Measurements from ENCODE around the gene ASCC2.

The ASCC2 gene

DNA sequence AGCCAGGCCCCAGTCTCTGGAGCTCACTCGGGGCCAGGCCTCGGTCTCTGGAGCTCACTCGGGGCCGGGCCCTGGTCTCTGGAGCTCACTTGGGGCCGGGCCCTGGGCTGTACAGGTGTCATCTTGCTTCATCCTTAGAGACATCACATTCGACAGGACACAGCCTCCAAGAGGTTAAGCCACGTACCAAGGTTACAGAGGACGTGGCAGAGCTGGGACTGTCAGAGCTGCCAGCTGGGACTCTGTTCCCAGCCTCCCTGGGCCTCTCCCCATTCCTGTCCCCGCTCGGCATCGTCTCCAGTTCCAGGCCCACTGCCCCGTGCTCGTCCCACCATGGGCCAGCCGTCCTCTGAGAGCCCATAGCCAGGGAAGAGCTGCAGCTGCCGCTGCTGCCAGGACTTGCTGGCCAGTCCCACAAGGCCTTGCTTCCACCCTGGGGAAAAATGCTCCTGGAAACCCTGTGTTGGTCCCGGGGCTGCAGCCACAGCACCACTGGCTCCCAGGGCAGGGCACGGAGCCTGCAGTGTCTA, 98.7 kb downstream of the ASCC2 start:
- no peak overlapping the region for H3K4me3 ChIP-seq (ENCODE audit: low read depth, low read length)

More for the DNA sequence above, 98.7 kb downstream of the ASCC2 start:
- TF ChIP-seq, protein P1, sequence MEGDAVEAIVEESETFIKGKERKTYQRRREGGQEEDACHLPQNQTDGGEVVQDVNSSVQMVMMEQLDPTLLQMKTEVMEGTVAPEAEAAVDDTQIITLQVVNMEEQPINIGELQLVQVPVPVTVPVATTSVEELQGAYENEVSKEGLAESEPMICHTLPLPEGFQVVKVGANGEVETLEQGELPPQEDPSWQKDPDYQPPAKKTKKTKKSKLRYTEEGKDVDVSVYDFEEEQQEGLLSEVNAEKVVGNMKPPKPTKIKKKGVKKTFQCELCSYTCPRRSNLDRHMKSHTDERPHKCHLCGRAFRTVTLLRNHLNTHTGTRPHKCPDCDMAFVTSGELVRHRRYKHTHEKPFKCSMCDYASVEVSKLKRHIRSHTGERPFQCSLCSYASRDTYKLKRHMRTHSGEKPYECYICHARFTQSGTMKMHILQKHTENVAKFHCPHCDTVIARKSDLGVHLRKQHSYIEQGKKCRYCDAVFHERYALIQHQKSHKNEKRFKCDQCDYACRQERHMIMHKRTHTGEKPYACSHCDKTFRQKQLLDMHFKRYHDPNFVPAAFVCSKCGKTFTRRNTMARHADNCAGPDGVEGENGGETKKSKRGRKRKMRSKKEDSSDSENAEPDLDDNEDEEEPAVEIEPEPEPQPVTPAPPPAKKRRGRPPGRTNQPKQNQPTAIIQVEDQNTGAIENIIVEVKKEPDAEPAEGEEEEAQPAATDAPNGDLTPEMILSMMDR (IDR thresholded peaks at IDR 0.05; ENCODE audit: low read depth, low read length) = no peak

Measured in WI38 (cell line).